ENCODE results near the gene MRPL20. TPM values are rescaled to one million over a fixed set of nuclear protein-coding genes. Genes with fewer than 3 reads are reported as not detected.
"Not testable (repeated sequence)": the region's sequence is repeated elsewhere in the genome, so short reads cannot be mapped to it uniquely, and the experiment has no call there.

The MRPL20 gene
- total RNA-seq, 1 experiment from 2014 or later: 90.8 TPM

- H3K4me2 ChIP-seq; POLR2A ChIA-PET (ENCODE audit: unreplicated experiment); H2AFZ ChIP-seq: not testable (repeated sequence)
Observed at GRCh38 chr1:1417396-1417795, 10.3 kb upstream of the MRPL20 start.

GRCh38 chr1:1415751-1416150 lies 8.7 kb upstream of the MRPL20 start:
- no peak for DNase-seq
- CTCF ChIA-PET: no interaction called here

More at GRCh38 chr1:1417396-1417795, 10.3 kb upstream of the MRPL20 start:
- H3K4me1 ChIP-seq (replicated peaks; ENCODE audit: insufficient read depth); CTCF ChIA-PET; H3K27ac ChIP-seq; H3K36me3 ChIP-seq (ENCODE audit: low read depth); H3K9me3 ChIP-seq (ENCODE audit: insufficient read depth, low read depth); DNase-seq; H3K9me2 ChIP-seq (ENCODE audit: insufficient read depth); BruUV-seq (replicated peaks); intact Hi-C loops (cut with micrococcal nuclease; ENCODE audit: unreplicated experiment); H4K20me1 ChIP-seq (ENCODE audit: insufficient read depth); H3K79me2 ChIP-seq (ENCODE audit: low read depth); H3F3A ChIP-seq (ENCODE audit: insufficient read depth, low read depth); H3K4me3 ChIP-seq; H3K27me3 ChIP-seq (ENCODE audit: insufficient read depth, low read depth): not testable (repeated sequence)

GRCh38 chr1:1412311-1412902 lies 5.3 kb upstream of the MRPL20 start:
- H3K27me3 ChIP-seq (ENCODE audit: insufficient read depth, low read depth); POLR2A ChIA-PET (ENCODE audit: unreplicated experiment); H3K36me3 ChIP-seq (ENCODE audit: low read depth); H3K4me1 ChIP-seq (replicated peaks; ENCODE audit: insufficient read depth); BruUV-seq (replicated peaks); H3K4me3 ChIP-seq; intact Hi-C loops (cut with micrococcal nuclease; ENCODE audit: unreplicated experiment); H4K20me1 ChIP-seq (ENCODE audit: insufficient read depth); H3K4me2 ChIP-seq; H3K9me2 ChIP-seq (ENCODE audit: insufficient read depth); H2AFZ ChIP-seq; CTCF ChIA-PET; H3K27ac ChIP-seq; H3K9me3 ChIP-seq (ENCODE audit: insufficient read depth, low read depth); DNase-seq: not testable (repeated sequence)
- Histone ChIP-seq H3F3A (ENCODE audit: insufficient read depth, low read depth) (peaks cover 12% of the 10 kb centered on the region; the same call in 1 of the 2 replicates), H3K79me2 (ENCODE audit: low read depth) (peaks cover 23% of the 10 kb centered on the region)

More at GRCh38 chr1:1415751-1416150, 8.7 kb upstream of the MRPL20 start:
- H2AFZ ChIP-seq: no peak overlapping the region
- intact Hi-C loops (cut with micrococcal nuclease; ENCODE audit: unreplicated experiment): no loop called here
- POLR2A ChIA-PET (ENCODE audit: unreplicated experiment): no interaction called here
- H3K9me2 ChIP-seq (ENCODE audit: insufficient read depth): no peaks in the 10 kb centered on the region
- H3F3A ChIP-seq (ENCODE audit: insufficient read depth, low read depth): peaks cover 4% of the 10 kb centered on the region; the same call in 1 of the 2 replicates
- no TSS peak for BruUV-seq (replicated peaks)
- no peaks in the 10 kb centered on the region for H3K4me1 ChIP-seq (replicated peaks; ENCODE audit: insufficient read depth)
- H3K4me2 ChIP-seq: no peak overlapping the region
- no peaks in the 10 kb centered on the region for H3K36me3 ChIP-seq (ENCODE audit: low read depth)
- no peaks in the 10 kb centered on the region for H3K27me3 ChIP-seq (ENCODE audit: insufficient read depth, low read depth)
- no peak overlapping the region for H3K4me3 ChIP-seq
- H3K9me3 ChIP-seq (ENCODE audit: insufficient read depth, low read depth): no peaks in the 10 kb centered on the region
- H4K20me1 ChIP-seq (ENCODE audit: insufficient read depth): no peaks in the 10 kb centered on the region
- no peaks in the 10 kb centered on the region for H3K79me2 ChIP-seq (ENCODE audit: low read depth)
- no peak overlapping the region for H3K27ac ChIP-seq
- TF ChIP-seq EZH2 (IDR thresholded peaks at IDR 0.05; ENCODE audit: low read depth) (no peak), CTCF (conservative IDR thresholded peaks at IDR 0.05) (no peak)

- Histone ChIP-seq H3K27ac (no peak overlapping the region), H3K4me3 (no peak overlapping the region), H3K27me3 (ENCODE audit: insufficient read depth, low read depth) (no peaks in the 10 kb centered on the region), H4K20me1 (ENCODE audit: insufficient read depth) (peaks cover 8% of the 10 kb centered on the region), H3K79me2 (ENCODE audit: low read depth) (peaks cover 30% of the 10 kb centered on the region), H3K4me2 (no peak overlapping the region), H3F3A (ENCODE audit: insufficient read depth, low read depth) (peaks cover 12% of the 10 kb centered on the region; the same call in 1 of the 2 replicates), H3K4me1 (replicated peaks; ENCODE audit: insufficient read depth) (peaks cover 8% of the 10 kb centered on the region), H3K9me2 (ENCODE audit: insufficient read depth) (no peaks in the 10 kb centered on the region), H3K36me3 (ENCODE audit: low read depth) (no peaks in the 10 kb centered on the region), H2AFZ (no peak overlapping the region), H3K9me3 (ENCODE audit: insufficient read depth, low read depth) (no peaks in the 10 kb centered on the region)
- POLR2A ChIA-PET (ENCODE audit: unreplicated experiment): interaction anchor here (0.6 kb wide), 1 partner anchor 14 kb away, joined by 4 read pairs; a partner anchor contains a TSS
- CTCF ChIA-PET: interaction anchor here (0.7 kb wide), 1 partner anchor 48 kb away, joined by 4 read pairs; no protein-coding TSS in a partner anchor
- no peak for DNase-seq
- no TSS peak for BruUV-seq (replicated peaks)
- intact Hi-C loops (cut with micrococcal nuclease; ENCODE audit: unreplicated experiment): no loop called here
- no peak for TF ChIP-seq EZH2 (IDR thresholded peaks at IDR 0.05; ENCODE audit: low read depth)
- no peak for TF ChIP-seq CTCF (conservative IDR thresholded peaks at IDR 0.05)
Observed at GRCh38 chr1:1411626-1412025, 4.5 kb upstream of the MRPL20 start.

GRCh38 chr1:1410238-1410637 lies 3.1 kb upstream of the MRPL20 start:
- BruUV-seq (replicated peaks); H3K4me2 ChIP-seq; H3K4me3 ChIP-seq; DNase-seq; H3K27ac ChIP-seq; H3K36me3 ChIP-seq (ENCODE audit: low read depth); H2AFZ ChIP-seq; H3K27me3 ChIP-seq (ENCODE audit: insufficient read depth, low read depth); H3K9me2 ChIP-seq (ENCODE audit: insufficient read depth); intact Hi-C loops (cut with micrococcal nuclease; ENCODE audit: unreplicated experiment); H4K20me1 ChIP-seq (ENCODE audit: insufficient read depth); H3K9me3 ChIP-seq (ENCODE audit: insufficient read depth, low read depth); POLR2A ChIA-PET (ENCODE audit: unreplicated experiment): not testable (repeated sequence)
- CTCF ChIA-PET: interaction anchor here (0.6 kb wide), 1 partner anchor 16 kb away, joined by 3 read pairs; no protein-coding TSS in a partner anchor
- H3K4me1 ChIP-seq (replicated peaks; ENCODE audit: insufficient read depth): peaks cover 18% of the 10 kb centered on the region
- H3F3A ChIP-seq (ENCODE audit: insufficient read depth, low read depth): peaks cover 16% of the 10 kb centered on the region; the same call in 1 of the 2 replicates
- peaks cover 44% of the 10 kb centered on the region for H3K79me2 ChIP-seq (ENCODE audit: low read depth)

Data from PC-9 (cell line).